GM13977 (cell line): ENCODE data around the gene CDH6.

Experiments
- DNase-seq: peaks from one replicate; pipeline ENCODE4 v3.0.0; 2012; ENCODE audit warnings: low spot score
- CTCF ChIP-seq: IDR thresholded peaks from 2 replicates; pipeline ENCODE4 v1.5.1; 2012; ENCODE audit warnings: mild to moderate bottlenecking, control low read depth; ENCODE audit not compliant: insufficient read depth; ENCODE audit errors: extremely low read depth, missing control alignments
- in situ Hi-C: fragments of 300-500 bp; cut with MboI; formaldehyde crosslinking; loops from one replicate; pipeline ENCODE4 v1.12.0; 2022; ENCODE audit warnings: low sequenced_read_pairs, low pct_unique_long_range_greater_than_20kb, mixed read lengths, inconsistent platforms; ENCODE audit not compliant: unreplicated experiment

CDH6 gene

GRCh38 chr5:31334061-31334860 is 140.8 kb downstream of the CDH6 start:
- in situ Hi-C loops: no loop called here
- DNase-seq: no peak
- TF ChIP-seq CTCF: no peak

GRCh38 chr5:31335456-31335855 is 142.0 kb downstream of the CDH6 start:
- in situ Hi-C loops: no loop called here
- TF ChIP-seq CTCF: no peak
- DNase-seq: no peak

GRCh38 chr5:31343946-31344345 is 150.5 kb downstream of the CDH6 start:
- in situ Hi-C loops: no loop called here
- no peak for DNase-seq
- no peak for TF ChIP-seq CTCF

- in situ Hi-C loops: no loop called here
- TF ChIP-seq CTCF: no peak
- no peak for DNase-seq
Measured at GRCh38 chr5:31346896-31347551, 153.5 kb downstream of the CDH6 start.

GRCh38 chr5:31347552-31347905 is 154.0 kb downstream of the CDH6 start:
- in situ Hi-C loops: no loop called here
- DNase-seq: no peak
- no peak for TF ChIP-seq CTCF

- in situ Hi-C loops: no loop called here
- DNase-seq: no peak
- no peak for TF ChIP-seq CTCF
Measured at GRCh38 chr5:31350395-31350794, 156.9 kb downstream of the CDH6 start.

- no peak for TF ChIP-seq CTCF
- in situ Hi-C loops: no loop called here
- DNase-seq: no peak
Measured at GRCh38 chr5:31355337-31355736, 161.9 kb downstream of the CDH6 start.
